K562 (cell line): ENCODE measurements around the gene DOK1. TPM values are rescaled to one million over a fixed set of nuclear protein-coding genes. Genes with fewer than 3 reads are reported as not detected.

ENCODE experiments used
- BRD9 ChIP-seq: fragments of 450-650 bp; IDR thresholded peaks from 2 replicates; pipeline ENCODE4 v1.6.1; 2018; ENCODE audit warnings: low read depth; ENCODE audit not compliant: partially characterized antibody
- CBFA2T2 ChIP-seq: fragments of 450-650 bp; conservative IDR thresholded peaks from 2 replicates; pipeline ENCODE4 v1.6.1; 2017; ENCODE audit warnings: mild to moderate bottlenecking
- CHD1 ChIP-seq: fragments of 200-600 bp; sonication (generic); IDR thresholded peaks from one replicate; pipeline ENCODE4 v1.6.1; 2012; ENCODE audit warnings: mild to moderate bottlenecking, moderate library complexity, low read length, inconsistent platforms
- ELF2 ChIP-seq: fragments of 250-450 bp; sonication (Bioruptor Pico); IDR thresholded peaks from 2 replicates; pipeline ENCODE4 v1.5.0; 2021; ENCODE audit warnings: mild to moderate bottlenecking
- HMG20A ChIP-seq: fragments of 450-650 bp; formaldehyde crosslinking; conservative IDR thresholded peaks from 2 replicates; pipeline ENCODE4 v1.4.0; 2020; ENCODE audit warnings: mild to moderate bottlenecking, mixed read lengths
- KDM1A ChIP-seq, 2 experiments: fragments of 450-650 bp; IDR thresholded peaks; 2 replicates each; pipeline ENCODE4 v1.6.1; 2016; ENCODE audit warnings: mild to moderate bottlenecking in 2 of 2
- MEF2A ChIP-seq: IDR thresholded peaks from 2 replicates; pipeline ENCODE4 v1.6.1; 2011; ENCODE audit warnings: low read depth, mild to moderate bottlenecking, low read length, moderate library complexity; ENCODE audit not compliant: control insufficient read depth
- NFRKB ChIP-seq: fragments of 450-650 bp; IDR thresholded peaks from 2 replicates; pipeline ENCODE4 v1.6.1; 2016; ENCODE audit warnings: low read depth
- NFXL1 ChIP-seq: fragments of 450-650 bp; formaldehyde crosslinking; IDR thresholded peaks from 2 replicates; pipeline ENCODE4 v1.4.0; 2021; ENCODE audit warnings: mild to moderate bottlenecking
- NKRF ChIP-seq: fragments of 450-650 bp; IDR thresholded peaks from 2 replicates; pipeline ENCODE4 v1.6.1; 2016; ENCODE audit warnings: borderline replicate concordance
- RHOXF2B ChIP-seq: fragments of 250-450 bp; sonication (Bioruptor Pico); conservative IDR thresholded peaks from 2 replicates; pipeline ENCODE4 v1.5.1; 2021
- RREB1 ChIP-seq: fragments of 250-450 bp; sonication (Bioruptor Pico); IDR thresholded peaks from 2 replicates; pipeline ENCODE4 v1.4.0; 2020
- TRIM28 ChIP-seq: fragments of 450-650 bp; IDR thresholded peaks from 2 replicates; pipeline ENCODE4 v1.6.1; 2017
- USF1 ChIP-seq: sonication (generic); formaldehyde crosslinking; IDR thresholded peaks from 2 replicates; pipeline ENCODE4 v1.9.0; 2022; ENCODE audit warnings: mild to moderate bottlenecking, missing genetic modification reagents
- ZMIZ1 ChIP-seq, 2 experiments: fragments of 150-350 bp in 1 of 2; IDR thresholded peaks; 2 replicates each; pipeline ENCODE4 v1.6.1; 2012 to 2016; ENCODE audit warnings: low read depth in 2 of 2, low read length in 2 of 2, mild to moderate bottlenecking in 1 of 2, moderate library complexity in 1 of 2
- ZNF583 ChIP-seq: fragments of 250-450 bp; sonication (Bioruptor Pico); IDR thresholded peaks from 2 replicates; pipeline ENCODE4 v1.4.0; 2020
- ZNF695 ChIP-seq: fragments of 450-650 bp; formaldehyde crosslinking; IDR thresholded peaks from 2 replicates; pipeline ENCODE4 v1.4.0; 2020; ENCODE audit warnings: mild to moderate bottlenecking, moderate library complexity
- polyA plus RNA-seq, 8 experiments: library from polyadenylated mRNA; depleted of rRNA in 4 of 8; stranded (reverse) in 5 of 8; unstranded in 3 of 8; fragments of >200 nt; fragmentation: Nextera tagmentation in 2 of 8; fragmentation: Illumina TruSeq in 1 of 8; extraction: Ambion mirVana in 2 of 8; extraction: Trizol in 1 of 8; gene quantifications; 2 replicates each; pipeline versions ENCODE4 v1.2.1 to v1.2.3, GENCODE V29; 2011 to 2014; ENCODE audit warnings: inconsistent platforms in 1 of 8, missing spikeins in 1 of 8
- total RNA-seq, 7 experiments: library from RNA; depleted of rRNA in 6 of 7; stranded (reverse); fragments of >200 nt in 6 of 7; fragmentation: Illumina TruSeq in 2 of 7; extraction: Trizol in 2 of 7; gene quantifications; 2 replicates each; pipeline versions ENCODE4 v1.2.1 to v1.2.3, GENCODE V29; 2011 to 2021; ENCODE audit warnings: low replicate concordance in 1 of 7

DOK1 gene
- total and polyA plus RNA-seq, 9 of the 15 experiments (the other 6 are each of a cell fraction or from before 2014, with no cell fraction given) = 0.59 to 36.4 (median 16.1) TPM

- TF ChIP-seq RREB1 (CRISPR knock-in tag) (no peak), TRIM28 (no peak), USF1 (CRISPR knock-in tag) (peak; percentile 90), NKRF (peak; percentile 74), ELF2 (CRISPR knock-in tag) (peak; percentile 79; the same call in 1 of the 2 replicates), KDM1A (IDR thresholded peaks at IDR 0.05) (no peak), MEF2A (no peak), NFXL1 (no peak), CHD1 (no peak), HMG20A (CRISPR knock-in tag) (no peak), RHOXF2B (CRISPR knock-in tag) (no peak), NFRKB (peak; percentile 51; the same call in 1 of the 2 replicates), ZMIZ1 (IDR thresholded peaks at IDR 0.05; ENCODE audit: low read depth in 2 of 2, low read length in 2 of 2) (no peak), ZNF583 (CRISPR knock-in tag) (no peak), BRD9 (no peak), CBFA2T2 (no peak), ZNF695 (CRISPR knock-in tag) (peak; percentile 30; the same call in 1 of the 2 replicates)
Observed at GRCh38 chr2:74507145-74507925, 47.2 kb upstream of the DOK1 start, which contains the start of gene PCGF1 (continued).
